Measurements from ENCODE around the gene RPTOR.

Gene RPTOR

DNA sequence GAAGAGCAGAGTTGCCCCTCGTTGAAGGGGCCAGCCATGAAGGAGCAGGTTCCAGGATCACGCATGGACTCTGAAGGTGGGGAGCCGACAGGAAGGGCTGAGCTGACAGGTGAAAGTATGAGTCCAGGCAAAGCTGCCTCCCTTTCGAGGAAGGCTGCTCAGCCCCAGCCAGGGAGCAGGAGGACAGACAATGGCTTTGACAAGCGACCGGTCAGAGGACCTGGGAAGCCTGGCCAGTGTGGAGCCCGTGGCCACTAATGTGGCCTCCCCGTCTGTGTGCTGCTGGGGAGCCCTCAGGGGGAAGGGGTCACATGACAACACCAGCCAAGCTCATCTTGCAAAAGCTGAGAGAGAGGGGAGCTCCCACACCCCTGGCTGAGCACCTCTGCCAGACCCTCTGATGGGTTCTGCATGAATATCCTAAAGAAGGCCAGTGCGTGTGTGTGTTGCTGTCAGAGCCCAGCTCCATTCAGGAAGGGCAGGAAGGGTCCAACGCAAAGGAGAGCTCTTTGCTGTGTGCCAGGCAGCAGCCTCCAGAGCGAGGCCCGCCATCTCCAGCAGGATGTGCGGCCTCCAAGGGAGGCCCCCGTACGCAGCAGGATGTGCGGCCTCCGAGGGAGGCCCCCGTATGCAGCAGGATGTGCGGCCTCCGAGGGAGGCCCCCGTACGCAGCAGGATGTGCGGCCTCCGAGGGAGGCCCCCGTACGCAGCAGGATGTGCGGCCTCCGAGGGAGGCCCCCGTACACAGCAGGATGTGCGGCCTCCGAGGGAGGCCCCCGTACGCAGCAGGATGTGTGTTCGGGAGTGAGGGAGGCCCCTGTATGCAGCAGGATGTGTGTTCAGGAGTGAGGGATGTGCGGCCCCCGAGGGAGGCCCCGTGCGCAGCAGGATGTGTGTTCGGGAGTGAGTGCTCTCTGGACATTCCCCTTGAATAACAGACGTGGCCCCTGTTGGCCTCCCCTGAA, 344.9 kb downstream of the RPTOR start:
- Histone ChIP-seq H3K9ac (no peak overlapping the region), H3K4me2 (ENCODE audit: low read length) (no peak overlapping the region), H3K9me3 (ENCODE audit: control insufficient read depth, low read length) (no peaks in the 10 kb centered on the region), H3K4me3 (ENCODE audit: low read depth, low read length) (no peak overlapping the region), H3K36me3 (ENCODE audit: control insufficient read depth, insufficient read depth, low read length) (no peaks in the 10 kb centered on the region), H3K27ac (no peak overlapping the region), H3K79me2 (no peaks in the 10 kb centered on the region), H2AFZ (no peak overlapping the region), H3K4me1 (no peaks in the 10 kb centered on the region), H3K27me3 (ENCODE audit: control insufficient read depth, insufficient read depth, low read length) (no peaks in the 10 kb centered on the region)
- TF ChIP-seq, protein P1, sequence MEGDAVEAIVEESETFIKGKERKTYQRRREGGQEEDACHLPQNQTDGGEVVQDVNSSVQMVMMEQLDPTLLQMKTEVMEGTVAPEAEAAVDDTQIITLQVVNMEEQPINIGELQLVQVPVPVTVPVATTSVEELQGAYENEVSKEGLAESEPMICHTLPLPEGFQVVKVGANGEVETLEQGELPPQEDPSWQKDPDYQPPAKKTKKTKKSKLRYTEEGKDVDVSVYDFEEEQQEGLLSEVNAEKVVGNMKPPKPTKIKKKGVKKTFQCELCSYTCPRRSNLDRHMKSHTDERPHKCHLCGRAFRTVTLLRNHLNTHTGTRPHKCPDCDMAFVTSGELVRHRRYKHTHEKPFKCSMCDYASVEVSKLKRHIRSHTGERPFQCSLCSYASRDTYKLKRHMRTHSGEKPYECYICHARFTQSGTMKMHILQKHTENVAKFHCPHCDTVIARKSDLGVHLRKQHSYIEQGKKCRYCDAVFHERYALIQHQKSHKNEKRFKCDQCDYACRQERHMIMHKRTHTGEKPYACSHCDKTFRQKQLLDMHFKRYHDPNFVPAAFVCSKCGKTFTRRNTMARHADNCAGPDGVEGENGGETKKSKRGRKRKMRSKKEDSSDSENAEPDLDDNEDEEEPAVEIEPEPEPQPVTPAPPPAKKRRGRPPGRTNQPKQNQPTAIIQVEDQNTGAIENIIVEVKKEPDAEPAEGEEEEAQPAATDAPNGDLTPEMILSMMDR (IDR thresholded peaks at IDR 0.05) = no peak

- Histone ChIP-seq H2AFZ (no peak overlapping the region), H3K4me1 (no peaks in the 10 kb centered on the region), H3K36me3 (ENCODE audit: control insufficient read depth, insufficient read depth, low read length) (no peaks in the 10 kb centered on the region), H3K27ac (no peak overlapping the region), H3K4me2 (ENCODE audit: low read length) (no peak overlapping the region), H3K9ac (no peak overlapping the region), H3K27me3 (ENCODE audit: control insufficient read depth, insufficient read depth, low read length) (no peaks in the 10 kb centered on the region), H3K9me3 (ENCODE audit: control insufficient read depth, low read length) (no peaks in the 10 kb centered on the region), H3K79me2 (no peaks in the 10 kb centered on the region), H3K4me3 (ENCODE audit: low read depth, low read length) (no peak overlapping the region)
- TF ChIP-seq, protein P1 (IDR thresholded peaks at IDR 0.05) = no peak
Measured at GRCh38 chr17:80890196-80890920, 345.7 kb downstream of the RPTOR start.

DNA sequence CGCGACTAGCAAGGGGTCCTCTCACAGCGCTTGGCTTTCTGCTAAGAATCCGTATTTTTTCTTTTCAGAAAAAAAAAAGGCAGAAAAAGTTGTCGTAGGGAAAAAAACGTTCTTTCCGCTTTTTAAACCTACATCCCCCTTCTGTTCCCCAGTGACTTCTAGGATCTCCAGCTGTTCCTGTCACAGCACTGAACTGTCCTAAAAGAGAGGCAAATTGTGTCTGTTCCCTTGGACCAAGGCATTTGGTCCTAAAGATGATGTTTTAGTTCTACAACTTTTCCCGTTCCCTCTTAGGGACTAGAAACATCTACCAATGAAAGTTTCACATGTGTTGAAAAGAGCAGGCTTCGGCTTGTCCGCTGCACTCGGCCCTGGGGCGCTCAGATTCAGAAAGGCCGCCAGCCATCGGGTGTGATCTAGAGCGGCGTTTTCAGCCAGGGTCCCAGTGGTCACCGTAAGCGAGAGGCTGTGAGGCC, 346.3 kb downstream of the RPTOR start:
- Histone ChIP-seq H3K27me3 (ENCODE audit: control insufficient read depth, insufficient read depth, low read length) (no peaks in the 10 kb centered on the region), H3K36me3 (ENCODE audit: control insufficient read depth, insufficient read depth, low read length) (no peaks in the 10 kb centered on the region), H3K4me2 (ENCODE audit: low read length) (no peak overlapping the region), H2AFZ (no peak overlapping the region), H3K4me1 (no peaks in the 10 kb centered on the region), H3K79me2 (no peaks in the 10 kb centered on the region), H3K27ac (no peak overlapping the region), H3K9ac (no peak overlapping the region), H3K9me3 (ENCODE audit: control insufficient read depth, low read length) (no peaks in the 10 kb centered on the region), H3K4me3 (ENCODE audit: low read depth, low read length) (no peak overlapping the region)
- TF ChIP-seq, protein P1 (IDR thresholded peaks at IDR 0.05) = no peak

DNA sequence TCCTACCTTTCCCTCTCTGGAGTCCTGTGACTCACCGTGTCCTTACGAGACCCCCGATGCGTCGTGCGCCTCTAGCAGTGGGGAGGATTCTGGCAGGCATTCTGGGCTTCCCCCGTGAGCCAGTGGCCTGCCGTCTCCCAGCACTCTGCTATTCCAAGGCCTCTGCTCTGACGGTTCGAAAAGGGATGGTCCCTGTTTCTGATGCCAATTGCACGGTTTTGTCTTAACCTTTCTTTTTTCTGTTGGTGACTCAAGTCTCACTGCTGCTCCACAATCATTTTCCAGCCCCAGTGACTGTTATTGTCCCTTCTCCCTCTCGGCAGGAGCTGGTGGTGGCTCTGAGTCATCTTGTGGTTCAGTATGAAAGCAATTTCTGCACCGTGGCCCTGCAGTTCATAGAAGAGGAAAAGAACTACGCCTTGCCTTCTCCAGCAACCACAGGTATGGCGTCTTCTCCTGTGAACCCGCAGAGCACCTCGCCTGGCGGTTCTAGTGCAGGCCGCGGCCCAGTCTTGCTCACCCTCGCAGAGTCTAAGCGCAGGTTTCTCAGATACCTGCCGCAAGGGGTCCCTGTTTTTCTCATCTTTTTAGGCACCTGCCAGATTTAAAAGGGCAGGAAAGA, 346.9 kb downstream of the RPTOR start:
- H3K36me3 ChIP-seq (ENCODE audit: control insufficient read depth, insufficient read depth, low read length) = no peaks in the 10 kb centered on the region
- no peaks in the 10 kb centered on the region for H3K27me3 ChIP-seq (ENCODE audit: control insufficient read depth, insufficient read depth, low read length)
- TF ChIP-seq, protein P1 (IDR thresholded peaks at IDR 0.05) = no peak
- no peak overlapping the region for H3K27ac ChIP-seq
- H3K79me2 ChIP-seq = no peaks in the 10 kb centered on the region
- no peaks in the 10 kb centered on the region for H3K4me1 ChIP-seq
- no peak overlapping the region for H3K4me2 ChIP-seq (ENCODE audit: low read length)
- H3K9ac ChIP-seq = no peak overlapping the region
- no peak overlapping the region for H2AFZ ChIP-seq
- no peak overlapping the region for H3K4me3 ChIP-seq (ENCODE audit: low read depth, low read length)
- H3K9me3 ChIP-seq (ENCODE audit: control insufficient read depth, low read length) = no peaks in the 10 kb centered on the region

Measured in parathyroid adenoma (tissue), 2 donors.